ENCODE data around the gene PIP4K2B.

- no peak for TF ChIP-seq CTCF (IDR thresholded peaks at IDR 0.05)
- peak in 2 of 3 donors; percentile 68 to 70 for TF ChIP-seq POLR2A (IDR thresholded peaks at IDR 0.05)
Observed at GRCh38 chr17:38752308-38753070, 46.9 kb downstream of the PIP4K2B start, which contains the start of gene PSMB3.

Data from body of pancreas (tissue), 4 donors.